Type B pancreatic cell (in vitro differentiated cells): ENCODE measurements around the gene NTMT1. TPM values are rescaled to one million over a fixed set of nuclear protein-coding genes. Genes with fewer than 3 reads are reported as not detected.
"Not testable (repeated sequence)": the region's sequence is repeated elsewhere in the genome, so short reads cannot be mapped to it uniquely, and the experiment has no call there.

Experiments
- DNase-seq: peaks from one replicate; pipeline ENCODE4 v3.0.0; 2021; ENCODE audit warnings: mixed read lengths; ENCODE audit not compliant: unreplicated experiment; ENCODE audit errors: extremely low spot score
- H3K27ac Mint-ChIP-seq: 2 replicates; pipeline ENCODE4 v1.8.0; 2021; ENCODE audit warnings: mild to moderate bottlenecking, mixed read lengths
- H3K27me3 Mint-ChIP-seq: 2 replicates; pipeline ENCODE4 v1.8.0; 2021; ENCODE audit warnings: mixed read lengths
- H3K36me3 Mint-ChIP-seq: 2 replicates; pipeline ENCODE4 v1.8.0; 2021; ENCODE audit warnings: mixed read lengths
- H3K4me1 Mint-ChIP-seq: one replicate; pipeline ENCODE4 v1.8.0; 2021; ENCODE audit warnings: mixed read lengths; ENCODE audit not compliant: unreplicated experiment
- H3K4me3 Mint-ChIP-seq: 2 replicates; pipeline ENCODE4 v1.8.0; 2021; ENCODE audit warnings: mild to moderate bottlenecking, mixed read lengths
- H3K9me3 Mint-ChIP-seq: 2 replicates; pipeline ENCODE4 v1.8.0; 2021; ENCODE audit warnings: mixed read lengths
- CTCF ChIP-seq: fragments of 200-600 bp; sonication (generic); conservative IDR thresholded peaks from 2 replicates; pipeline ENCODE4 v1.5.0; 2021; ENCODE audit warnings: antibody characterized with exemption, mild to moderate bottlenecking
- total RNA-seq: library from RNA; stranded (reverse); gene quantifications from 2 replicates; pipeline ENCODE4 v1.2.1, GENCODE V29; 2021; ENCODE audit warnings: low replicate concordance

NTMT1 gene
- total RNA-seq, 1 donor from 2014 or later, result 33.5 TPM

- H3K36me3 Mint-ChIP-seq, result peaks cover 4% of the 10 kb centered on the region
- DNase-seq, result no peak
- TF ChIP-seq CTCF, result no peak
- no peaks in the 10 kb centered on the region for H3K27me3 Mint-ChIP-seq
- H3K9me3 Mint-ChIP-seq, result no peaks in the 10 kb centered on the region
- H3K4me1 Mint-ChIP-seq, result peaks cover 31% of the 10 kb centered on the region
- H3K27ac Mint-ChIP-seq, result no peak overlapping the region
- H3K4me3 Mint-ChIP-seq, result no peak overlapping the region
Measured at GRCh38 chr9:129633207-129633606, 7.2 kb downstream of the NTMT1 start.

GRCh38 chr9:129633848-129634247, 7.9 kb downstream of the NTMT1 start:
- no peaks in the 10 kb centered on the region for H3K9me3 Mint-ChIP-seq
- no peak overlapping the region for H3K27ac Mint-ChIP-seq
- no peak for DNase-seq
- peaks cover 30% of the 10 kb centered on the region for H3K4me1 Mint-ChIP-seq
- H3K27me3 Mint-ChIP-seq, result no peaks in the 10 kb centered on the region
- peaks cover 4% of the 10 kb centered on the region for H3K36me3 Mint-ChIP-seq
- no peak overlapping the region for H3K4me3 Mint-ChIP-seq
- TF ChIP-seq CTCF, result no peak

- Mint-ChIP-seq H3K4me1 (peaks cover 20% of the 10 kb centered on the region), H3K27me3 (no peaks in the 10 kb centered on the region), H3K36me3 (peaks cover 4% of the 10 kb centered on the region), H3K9me3 (no peaks in the 10 kb centered on the region), H3K4me3 (no peak overlapping the region), H3K27ac (no peak overlapping the region)
- no peak for DNase-seq
- no peak for TF ChIP-seq CTCF
Measured at GRCh38 chr9:129635099-129636065, 9.4 kb downstream of the NTMT1 start.

GRCh38 chr9:129636343-129636742, 10.4 kb downstream of the NTMT1 start:
- H3K4me1 Mint-ChIP-seq, result peaks cover 17% of the 10 kb centered on the region
- H3K27me3 Mint-ChIP-seq, result not testable (repeated sequence)

GRCh38 chr9:129637102-129637501, 11.1 kb downstream of the NTMT1 start:
- H3K36me3 Mint-ChIP-seq, result peaks cover 4% of the 10 kb centered on the region
- no peak for TF ChIP-seq CTCF
- DNase-seq, result no peak
- H3K27me3 Mint-ChIP-seq, result no peaks in the 10 kb centered on the region
- no peak overlapping the region for H3K27ac Mint-ChIP-seq
- H3K4me3 Mint-ChIP-seq, result no peak overlapping the region
- H3K9me3 Mint-ChIP-seq, result no peaks in the 10 kb centered on the region
- peaks cover 10% of the 10 kb centered on the region for H3K4me1 Mint-ChIP-seq

More at GRCh38 chr9:129636343-129636742, 10.4 kb downstream of the NTMT1 start:
- DNase-seq, H3K27ac Mint-ChIP-seq, H3K4me3 Mint-ChIP-seq, H3K9me3 Mint-ChIP-seq, H3K36me3 Mint-ChIP-seq: not testable (repeated sequence)
